C4-2B (cell line): ENCODE results near the gene C4B.
"Not testable (repeated sequence)": the region's sequence is repeated elsewhere in the genome, so short reads cannot be mapped to it uniquely, and the experiment has no call there.

Experiments used
- CTCF ChIP-seq: fragments of 450-650 bp; conservative IDR thresholded peaks from 2 replicates; pipeline ENCODE4 v1.5.1; 2017; ENCODE audit warnings: mild to moderate bottlenecking
- ZFX ChIP-seq: fragments of 450-650 bp; IDR thresholded peaks from 2 replicates; pipeline ENCODE4 v1.6.1; 2017

- not testable (repeated sequence) for TF ChIP-seq CTCF, ZFX
Measured at GRCh38 chr6:32055756-32056155, 41.2 kb downstream of the C4B start.
